HG02610 (cell line): Measurements from ENCODE around the gene TIAM1.

Source experiments
- ATAC-seq: cut with Tn5 transposase; IDR thresholded peaks from one replicate; pipeline ENCODE4 v1.9.1; 2021; ENCODE audit warnings: mild to moderate bottlenecking, moderate library complexity; ENCODE audit not compliant: unreplicated experiment

Gene TIAM1, protein sequence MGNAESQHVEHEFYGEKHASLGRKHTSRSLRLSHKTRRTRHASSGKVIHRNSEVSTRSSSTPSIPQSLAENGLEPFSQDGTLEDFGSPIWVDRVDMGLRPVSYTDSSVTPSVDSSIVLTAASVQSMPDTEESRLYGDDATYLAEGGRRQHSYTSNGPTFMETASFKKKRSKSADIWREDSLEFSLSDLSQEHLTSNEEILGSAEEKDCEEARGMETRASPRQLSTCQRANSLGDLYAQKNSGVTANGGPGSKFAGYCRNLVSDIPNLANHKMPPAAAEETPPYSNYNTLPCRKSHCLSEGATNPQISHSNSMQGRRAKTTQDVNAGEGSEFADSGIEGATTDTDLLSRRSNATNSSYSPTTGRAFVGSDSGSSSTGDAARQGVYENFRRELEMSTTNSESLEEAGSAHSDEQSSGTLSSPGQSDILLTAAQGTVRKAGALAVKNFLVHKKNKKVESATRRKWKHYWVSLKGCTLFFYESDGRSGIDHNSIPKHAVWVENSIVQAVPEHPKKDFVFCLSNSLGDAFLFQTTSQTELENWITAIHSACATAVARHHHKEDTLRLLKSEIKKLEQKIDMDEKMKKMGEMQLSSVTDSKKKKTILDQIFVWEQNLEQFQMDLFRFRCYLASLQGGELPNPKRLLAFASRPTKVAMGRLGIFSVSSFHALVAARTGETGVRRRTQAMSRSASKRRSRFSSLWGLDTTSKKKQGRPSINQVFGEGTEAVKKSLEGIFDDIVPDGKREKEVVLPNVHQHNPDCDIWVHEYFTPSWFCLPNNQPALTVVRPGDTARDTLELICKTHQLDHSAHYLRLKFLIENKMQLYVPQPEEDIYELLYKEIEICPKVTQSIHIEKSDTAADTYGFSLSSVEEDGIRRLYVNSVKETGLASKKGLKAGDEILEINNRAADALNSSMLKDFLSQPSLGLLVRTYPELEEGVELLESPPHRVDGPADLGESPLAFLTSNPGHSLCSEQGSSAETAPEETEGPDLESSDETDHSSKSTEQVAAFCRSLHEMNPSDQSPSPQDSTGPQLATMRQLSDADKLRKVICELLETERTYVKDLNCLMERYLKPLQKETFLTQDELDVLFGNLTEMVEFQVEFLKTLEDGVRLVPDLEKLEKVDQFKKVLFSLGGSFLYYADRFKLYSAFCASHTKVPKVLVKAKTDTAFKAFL (N-terminal part only)

DNA sequence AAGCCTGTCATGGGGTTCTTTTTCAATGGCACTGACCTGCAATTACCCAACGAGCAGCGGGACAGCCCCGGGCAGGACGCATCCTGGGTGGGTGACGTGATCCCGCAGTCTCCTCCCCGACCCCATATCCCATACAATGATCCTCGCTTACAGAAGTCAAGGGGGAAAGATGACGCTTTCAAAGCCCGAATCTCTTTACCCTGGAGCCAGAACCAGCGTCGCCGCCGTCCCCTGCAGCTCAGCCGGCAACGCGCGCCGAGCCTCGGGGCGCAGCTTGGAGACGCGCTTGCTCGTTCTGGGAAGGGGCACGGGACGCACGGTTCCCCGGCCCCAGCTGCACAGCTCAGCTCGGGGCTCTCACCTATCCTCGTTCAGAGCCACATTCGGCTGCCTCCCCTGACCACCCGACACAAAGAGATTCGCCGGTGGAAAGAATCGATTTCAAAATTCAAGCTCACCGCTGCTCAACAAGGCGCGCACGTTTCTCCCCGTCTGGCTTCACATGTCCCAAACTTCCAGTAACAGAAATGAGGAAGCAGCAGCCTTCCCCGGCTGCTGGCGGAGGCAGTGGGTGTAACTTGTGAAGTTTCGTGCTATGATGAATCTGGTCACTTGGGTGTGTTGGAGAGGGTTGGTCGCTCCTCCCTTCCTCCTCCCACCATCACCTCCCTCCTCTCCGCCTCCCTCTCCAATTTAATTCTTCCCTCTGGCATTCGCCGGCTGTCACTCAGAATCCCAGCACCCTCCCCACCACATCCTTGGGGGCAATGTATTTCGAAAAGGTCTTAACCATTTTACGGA, at the start of gene TIAM1:
TSS of gene TIAM1 (minus strand) at position 582 of the 801 bp plus-strand sequence. CDS start 77,289 bp downstream, outside the sequence.
- ATAC-seq: no peak

DNA sequence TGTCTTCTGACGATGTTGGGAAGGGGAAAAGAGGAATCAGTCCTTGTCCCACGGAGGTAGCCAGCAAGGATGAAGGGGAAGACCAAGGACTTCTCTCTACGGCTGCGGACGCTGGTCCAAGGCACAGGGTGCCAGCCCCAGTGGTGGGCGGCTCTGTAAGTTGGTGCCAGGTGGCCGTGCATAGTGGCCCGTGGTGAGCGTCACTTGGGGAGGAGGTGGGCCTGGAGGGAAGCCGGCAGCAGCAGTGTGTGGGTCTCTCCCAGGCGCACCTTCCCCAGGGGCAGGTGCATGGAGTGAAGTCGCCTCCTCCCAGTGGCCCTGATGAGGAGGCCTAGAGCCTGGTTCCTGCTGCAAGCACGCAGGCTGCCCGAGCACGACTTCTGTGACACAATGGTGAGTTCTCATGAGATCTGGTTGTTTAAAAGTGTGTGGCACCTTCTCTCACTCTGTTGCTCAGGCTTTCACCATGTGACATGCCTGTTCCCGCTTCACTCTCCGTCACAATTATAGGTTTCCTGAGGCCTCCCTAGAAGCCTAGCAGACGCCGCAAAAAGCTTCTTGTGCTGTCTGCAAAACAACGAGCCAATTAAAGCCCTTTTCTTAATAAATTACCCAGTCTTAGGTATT, 43.6 kb upstream of the TIAM1 start:
- no peak for ATAC-seq

DNA sequence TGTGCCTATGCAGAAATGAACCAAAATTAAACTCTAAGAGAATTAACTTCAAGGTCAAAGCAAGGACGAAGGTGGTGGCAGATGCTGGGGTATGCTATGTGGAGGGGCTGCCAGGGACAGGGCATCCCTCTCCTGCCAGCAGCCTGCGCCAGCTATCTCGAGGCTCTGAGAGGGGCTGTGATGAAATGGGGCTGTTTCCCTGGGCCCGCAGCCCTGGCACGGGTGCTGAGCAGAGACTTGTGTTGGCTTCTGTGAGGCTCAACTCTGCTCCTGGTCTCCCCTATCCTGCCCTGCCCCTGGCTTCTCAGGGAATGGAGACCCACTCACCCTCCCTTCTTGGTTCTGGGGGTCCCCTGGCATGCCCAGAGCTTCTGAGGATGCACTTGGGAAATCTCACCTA, 41.9 kb upstream of the TIAM1 start:
- no peak for ATAC-seq

DNA sequence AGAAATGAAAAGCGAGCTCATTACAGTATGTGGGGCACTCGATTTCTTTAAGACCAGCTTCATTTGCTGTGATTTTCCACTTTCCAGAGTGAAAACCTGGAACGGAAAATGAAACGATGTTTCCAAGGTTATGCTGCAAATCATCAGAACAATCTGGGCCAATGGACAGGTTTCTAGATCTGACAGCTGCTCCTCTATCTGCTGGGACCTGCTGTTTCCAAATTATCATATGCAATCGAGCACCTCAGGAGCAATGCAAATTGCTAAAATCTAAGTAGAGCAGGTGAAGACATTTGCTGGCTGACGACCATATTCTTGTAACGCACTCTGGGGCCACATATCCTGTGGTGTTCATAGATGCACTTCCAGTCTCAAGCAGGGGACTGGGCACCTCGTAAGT, 39.7 kb upstream of the TIAM1 start:
- ATAC-seq: no peak

DNA sequence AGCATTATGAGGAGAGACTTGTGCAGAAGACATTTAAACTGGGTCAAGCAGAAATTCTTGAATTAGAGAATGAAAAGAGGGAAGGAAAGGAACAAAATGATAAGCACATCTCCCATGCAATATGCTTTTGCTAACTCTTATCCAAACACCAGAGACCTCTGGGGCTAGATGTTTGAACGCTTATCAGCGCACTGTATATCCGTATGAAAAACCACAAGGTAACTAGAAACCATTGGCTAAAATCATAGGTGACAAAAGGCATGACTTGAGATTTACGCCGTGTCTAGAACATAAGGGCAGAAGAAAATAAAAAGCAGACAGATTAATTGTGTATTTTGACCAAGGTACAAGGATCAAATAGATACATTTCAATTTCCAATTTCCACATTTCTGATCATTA, 38.0 kb upstream of the TIAM1 start:
- no peak for ATAC-seq

DNA sequence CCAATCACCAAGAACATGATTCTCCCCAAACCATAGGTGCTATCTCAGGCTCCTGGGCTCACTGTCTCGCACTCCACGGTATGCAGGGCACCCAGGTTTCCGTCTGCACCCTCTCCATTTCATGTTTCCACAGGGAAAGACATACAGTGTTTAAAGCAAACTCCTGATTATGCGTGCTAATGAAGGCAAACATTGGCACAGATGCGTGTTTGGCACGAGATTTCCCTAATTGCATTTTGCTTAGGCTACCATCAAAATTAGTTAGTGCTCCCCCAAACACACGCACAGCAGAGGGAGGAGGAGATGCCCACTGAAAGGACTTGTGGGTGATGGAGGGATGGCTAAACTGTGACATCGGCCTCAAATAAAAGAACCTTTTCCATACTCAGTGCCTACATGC, 32.2 kb upstream of the TIAM1 start:
- no peak for ATAC-seq

DNA sequence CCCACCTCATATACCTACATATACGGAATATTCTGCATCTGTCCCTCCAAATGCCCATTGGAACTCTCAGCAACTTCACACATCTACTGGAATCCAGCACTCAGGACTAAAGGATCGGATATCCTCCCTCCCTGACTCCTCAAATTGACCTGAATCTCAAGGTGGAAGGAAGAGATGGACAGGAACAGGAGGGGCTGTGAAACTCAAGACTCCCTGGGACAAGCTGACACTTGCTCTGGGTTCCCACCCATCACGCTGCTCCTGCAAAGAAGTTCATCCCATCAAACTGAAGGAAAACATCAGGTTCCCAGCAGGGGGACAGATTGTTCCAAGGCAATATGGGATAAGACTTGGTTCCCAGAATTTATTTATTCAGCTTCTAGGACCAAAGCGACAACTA, 30.3 kb upstream of the TIAM1 start:
- ATAC-seq: no peak

DNA sequence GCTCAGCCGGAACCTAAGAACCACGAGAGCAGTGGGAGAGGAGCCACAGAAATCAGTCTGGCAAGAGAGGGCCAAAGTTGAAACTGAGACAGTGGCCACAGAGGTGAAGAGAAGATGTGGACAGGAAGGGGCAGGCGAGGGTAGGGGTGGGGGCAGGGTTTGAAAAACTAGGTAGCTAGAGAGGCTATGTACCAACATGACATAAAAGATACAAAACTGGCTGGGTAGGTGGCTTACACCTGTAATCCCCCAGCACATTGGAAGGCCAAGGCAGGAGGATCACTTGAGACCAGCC, 28.4 kb upstream of the TIAM1 start:
- no peak for ATAC-seq

DNA sequence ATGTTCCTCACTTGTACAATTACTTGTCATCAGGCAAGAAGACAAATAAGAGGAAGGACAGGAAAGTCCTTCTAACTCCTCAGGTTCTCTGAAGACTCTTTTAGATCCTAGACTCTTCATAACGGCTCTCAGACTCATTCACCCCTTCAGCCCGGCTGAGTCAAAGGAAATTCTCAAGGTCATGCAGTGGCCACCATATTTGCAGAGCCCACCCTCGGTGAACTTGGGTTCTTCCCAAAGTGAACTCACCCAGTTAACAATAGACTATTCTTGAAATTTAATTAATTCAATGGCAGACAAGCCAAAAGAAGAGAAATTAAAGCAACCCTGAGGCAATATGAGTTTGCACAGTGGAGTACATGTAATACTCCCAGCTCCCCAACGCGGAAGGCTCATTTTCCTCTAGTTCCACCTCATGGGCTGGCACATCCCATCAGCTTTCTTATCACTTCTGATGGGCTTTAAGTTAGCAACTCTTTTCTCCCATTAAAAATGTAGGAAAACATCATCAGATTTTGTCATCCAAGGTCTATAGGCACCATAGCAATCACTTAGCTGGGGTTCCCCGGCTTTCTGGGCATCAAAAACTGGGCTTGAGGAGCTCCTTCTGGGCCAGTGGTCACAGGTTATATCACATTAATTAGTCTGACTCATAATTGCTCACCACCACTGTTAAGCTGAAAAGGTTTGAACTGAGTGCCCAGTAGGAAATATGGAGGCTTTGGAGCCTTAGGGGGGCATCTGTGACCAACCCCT, 27.8 kb upstream of the TIAM1 start:
- ATAC-seq: no peak

DNA sequence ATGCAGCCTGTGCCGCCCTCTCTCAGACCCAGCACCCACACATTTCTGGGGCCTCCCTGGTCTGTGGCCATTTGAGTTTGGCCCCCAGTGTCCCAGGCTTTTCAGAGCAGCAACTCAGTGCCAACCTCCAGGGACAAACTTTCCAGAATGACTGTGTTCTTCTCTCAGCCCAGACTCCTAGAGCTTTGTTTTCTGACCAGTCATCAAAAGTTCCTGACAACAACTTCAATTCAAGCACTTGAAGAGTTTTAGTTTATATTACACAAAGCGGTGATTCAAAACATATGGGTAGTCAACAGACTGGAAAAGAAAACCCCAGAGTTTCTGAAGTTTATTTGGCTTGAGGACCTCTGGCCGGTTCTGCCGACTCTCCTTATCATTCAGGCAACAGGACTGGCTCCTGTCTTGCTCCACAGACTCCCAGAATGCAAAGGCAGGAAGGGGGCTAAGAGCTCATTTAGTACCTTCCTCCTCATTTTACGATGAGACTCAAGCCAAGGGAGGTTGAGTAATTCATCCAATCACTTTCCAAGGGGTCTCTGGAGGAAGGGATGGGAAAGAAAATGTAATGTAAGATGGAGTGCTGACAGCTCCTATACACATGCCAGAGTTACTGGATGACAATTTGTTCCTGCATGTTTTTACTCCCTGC, 27.0 kb upstream of the TIAM1 start:
- ATAC-seq: no peak

DNA sequence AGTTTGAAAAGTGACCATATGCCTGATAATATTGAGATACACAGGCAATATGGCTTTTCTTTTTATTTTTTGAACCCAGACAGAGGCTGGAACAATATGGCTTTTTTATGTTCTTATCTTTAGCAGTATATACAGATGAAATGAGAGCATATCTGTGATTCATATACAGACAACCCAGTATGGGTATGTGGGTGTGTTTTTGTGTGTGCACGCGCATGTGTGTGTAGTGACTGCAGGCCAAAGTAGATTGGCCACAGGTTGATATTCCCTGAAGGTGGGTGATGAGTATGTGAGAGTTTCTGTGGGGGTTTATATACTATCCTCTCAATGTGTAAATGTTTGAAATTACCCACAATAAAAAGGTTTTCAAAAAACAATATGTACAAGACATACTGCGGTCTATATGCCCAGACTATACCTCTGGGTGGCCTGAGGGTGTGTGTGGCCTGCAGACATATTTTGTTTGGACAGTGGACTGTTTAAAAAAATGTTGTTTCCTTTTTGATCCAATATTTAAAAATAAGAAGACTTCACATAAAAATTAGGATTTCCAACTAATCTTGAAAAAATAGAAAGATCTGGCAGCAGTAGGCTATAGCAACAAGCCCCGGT, 26.3 kb upstream of the TIAM1 start:
- ATAC-seq: no peak

DNA sequence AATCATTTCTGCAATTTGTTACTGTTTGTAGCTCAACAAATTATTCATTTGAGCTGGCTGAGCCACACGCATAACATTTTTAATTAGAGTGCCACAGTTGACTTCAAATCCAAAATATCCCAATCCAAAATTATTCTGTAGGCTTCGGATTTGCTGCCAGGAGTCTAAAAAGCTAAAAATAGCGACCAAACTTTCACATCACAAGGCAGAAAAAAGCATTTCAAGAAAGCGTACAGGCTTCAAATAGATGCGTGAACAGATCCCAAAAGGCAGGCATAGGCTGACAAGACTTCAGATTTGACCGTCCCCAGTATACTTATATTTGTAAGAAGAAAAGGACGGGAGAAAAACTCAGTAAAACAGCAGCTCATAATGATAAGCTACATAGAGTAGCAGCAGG, 24.3 kb upstream of the TIAM1 start:
- ATAC-seq: no peak

DNA sequence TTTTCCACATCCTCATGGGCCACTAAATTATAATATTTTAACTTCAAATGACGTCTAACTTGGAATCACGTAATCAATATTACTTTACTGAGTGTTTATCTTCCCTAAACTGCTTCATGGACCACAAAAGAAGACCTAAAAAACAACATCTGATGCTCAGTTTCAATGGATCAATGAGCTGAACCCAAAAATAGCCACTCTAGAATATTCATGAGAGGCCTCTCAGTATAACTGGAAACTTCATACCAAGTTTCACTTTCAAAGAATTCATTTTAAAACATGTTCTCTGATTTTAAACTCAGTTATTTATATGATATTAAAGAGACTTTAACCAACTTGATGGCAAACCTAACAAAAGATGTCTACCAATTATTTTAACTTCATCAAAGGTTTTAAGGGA, 23.7 kb upstream of the TIAM1 start:
- ATAC-seq: no peak

DNA sequence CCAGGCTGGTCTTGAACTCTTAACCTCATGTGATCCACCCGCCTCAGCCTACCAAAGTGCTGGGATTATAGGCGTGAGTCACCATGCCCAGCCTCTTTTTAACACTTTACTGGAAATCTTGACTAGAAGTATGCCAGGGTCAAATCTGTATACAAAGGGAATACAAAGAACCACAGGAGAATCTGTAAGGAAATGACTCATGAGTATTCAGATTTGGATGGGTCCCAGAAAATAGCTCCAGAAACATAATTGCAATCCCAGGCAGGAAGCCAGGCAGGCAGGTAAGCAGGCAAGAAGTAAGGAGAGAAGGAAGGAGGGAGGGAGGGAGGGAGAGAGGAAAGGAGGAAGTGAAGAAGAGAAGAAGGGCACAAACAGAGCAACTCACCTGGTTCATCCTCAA, 22.8 kb upstream of the TIAM1 start:
- ATAC-seq: no peak

DNA sequence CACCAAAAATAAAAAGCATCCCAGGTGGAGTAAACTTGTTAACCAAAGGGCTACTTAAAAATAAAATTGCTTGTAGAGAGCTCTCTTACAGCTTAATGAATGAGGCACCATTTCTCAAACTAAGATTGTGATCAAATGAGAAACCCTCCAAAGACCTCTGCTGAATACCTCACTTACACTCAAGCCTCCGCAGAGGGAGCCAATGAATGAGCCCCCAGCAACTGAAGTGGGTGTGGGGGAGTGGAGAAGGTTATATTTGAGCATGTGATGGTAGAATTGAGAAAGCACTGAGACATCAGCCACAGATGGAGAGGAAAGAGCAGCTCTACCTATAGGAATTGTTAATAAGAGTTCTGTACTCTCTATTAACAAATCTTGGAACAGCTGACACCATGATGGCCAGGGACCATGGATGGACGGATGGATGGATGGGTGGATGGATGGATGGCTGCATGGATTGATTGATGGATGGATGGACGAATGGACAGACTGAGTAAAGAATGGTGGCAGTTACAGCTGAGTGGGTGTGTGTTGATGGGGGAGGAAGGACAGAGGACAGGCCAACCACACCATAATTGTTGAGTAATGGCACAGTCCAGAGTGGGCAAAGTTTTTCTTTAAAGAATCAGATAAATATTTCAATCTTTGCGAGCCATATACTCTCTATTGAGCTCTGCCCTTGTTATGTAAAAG, 20.3 kb upstream of the TIAM1 start:
- no peak for ATAC-seq

DNA sequence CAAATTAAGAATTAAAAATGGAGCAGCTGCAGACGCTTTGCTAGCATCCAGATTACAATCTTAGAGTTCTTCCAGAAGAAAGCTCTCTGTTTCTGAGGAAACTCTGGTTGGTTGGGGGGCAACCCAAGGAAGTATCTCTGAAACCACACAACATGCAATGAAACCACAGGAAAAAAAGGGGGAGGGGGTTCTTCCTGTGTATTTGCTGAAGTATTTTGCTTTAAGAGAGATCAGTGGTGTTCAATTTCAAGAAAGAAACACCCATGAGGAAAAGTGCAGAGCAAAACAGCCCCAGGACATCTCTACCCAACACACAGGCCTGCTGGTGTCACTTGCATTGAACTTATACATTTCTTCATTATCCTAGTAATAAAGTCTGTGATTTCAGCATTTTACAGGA, 19.7 kb upstream of the TIAM1 start:
- ATAC-seq: no peak

DNA sequence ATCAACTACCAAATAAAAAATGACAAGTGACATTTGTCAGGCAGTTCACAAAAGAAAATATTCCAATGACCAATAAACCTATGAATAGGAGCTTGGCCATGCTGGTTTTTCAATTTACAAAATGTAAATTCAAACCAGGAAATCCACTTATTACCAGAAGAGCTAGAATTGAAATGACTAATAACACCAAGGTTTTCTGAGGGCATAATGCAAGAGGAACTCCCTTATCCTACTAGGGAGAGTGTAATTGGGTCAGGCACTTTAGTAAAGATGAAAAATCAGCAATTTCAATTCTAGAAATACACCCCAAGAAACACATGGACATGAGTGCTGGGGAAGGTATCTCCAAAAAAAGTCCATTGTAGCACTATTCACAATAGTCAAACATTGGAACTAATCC, 16.7 kb upstream of the TIAM1 start:
- no peak for ATAC-seq

DNA sequence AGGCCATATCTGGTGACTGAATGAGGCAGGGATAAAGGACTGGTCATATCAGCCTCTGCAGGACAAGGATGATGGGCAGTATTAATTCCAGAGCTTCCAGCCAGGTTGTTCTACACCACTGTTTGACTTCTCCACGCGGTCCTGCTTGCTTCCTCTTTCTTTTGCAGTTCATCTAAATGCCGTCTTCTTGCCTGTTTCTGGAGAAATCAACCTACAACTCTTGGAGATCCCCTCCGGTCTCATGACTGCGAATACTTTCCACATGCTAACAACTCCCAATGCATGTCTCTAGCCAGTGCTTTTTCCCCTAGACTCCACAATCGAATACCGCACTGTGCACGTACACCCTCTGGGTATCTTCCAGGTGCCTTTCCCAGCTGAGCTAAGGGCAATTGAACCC, 14.1 kb upstream of the TIAM1 start:
- no peak for ATAC-seq
